ENCODE data around the gene ORC1.
A peak's percentile ranks its signal among the peaks of the same experiment; 100 is the strongest.
"Not testable (repeated sequence)": the region's sequence is repeated elsewhere in the genome, so short reads cannot be mapped to it uniquely, and the experiment has no call there.

The ORC1 gene

GRCh38 chr1:52386458-52386857, 17.8 kb downstream of the ORC1 start:
- no peak for DNase-seq (ENCODE audit: low read depth in 2 of 2)

GRCh38 chr1:52385376-52385775, 18.8 kb downstream of the ORC1 start:
- no peak for DNase-seq (ENCODE audit: low read depth in 2 of 2)

GRCh38 chr1:52369851-52370250, 34.4 kb downstream of the ORC1 start:
- not testable (repeated sequence) for DNase-seq (ENCODE audit: low read depth in 2 of 2)

- DNase-seq (ENCODE audit: low read depth in 2 of 2), result peak in 1 of 2 experiments; percentile 43
Measured at GRCh38 chr1:52368383-52369172, 35.6 kb downstream of the ORC1 start.

GRCh38 chr1:52367272-52367671, 37.0 kb downstream of the ORC1 start:
- DNase-seq (ENCODE audit: low read depth in 2 of 2), result no peak

- DNase-seq (ENCODE audit: low read depth in 2 of 2), result no peak
Measured at GRCh38 chr1:52366517-52366827, 37.8 kb downstream of the ORC1 start.

GRCh38 chr1:52365746-52366516, 38.3 kb downstream of the ORC1 start, which contains the start of gene CC2D1B:
Gene CC2D1B (minus strand): TSS chr1:52366205. CDS start chr1:52364620, 1,585 bp downstream.
- peak; percentile 97 for DNase-seq (ENCODE audit: low read depth in 2 of 2)

- no peak for DNase-seq (ENCODE audit: low read depth in 2 of 2)
Measured at GRCh38 chr1:52365071-52365745, 39.0 kb downstream of the ORC1 start.

- DNase-seq (ENCODE audit: low read depth in 2 of 2), result no peak
Measured at GRCh38 chr1:52364235-52364839, 39.9 kb downstream of the ORC1 start.

- no peak for DNase-seq (ENCODE audit: low read depth in 2 of 2)
Measured at GRCh38 chr1:52360595-52360968, 43.6 kb downstream of the ORC1 start.

- no peak for DNase-seq (ENCODE audit: low read depth in 2 of 2)
Measured at GRCh38 chr1:52359676-52360594, 44.3 kb downstream of the ORC1 start.

GRCh38 chr1:52358851-52359497, 45.2 kb downstream of the ORC1 start:
- DNase-seq (ENCODE audit: low read depth in 2 of 2), result no peak

GRCh38 chr1:52357397-52357796, 46.8 kb downstream of the ORC1 start:
- no peak for DNase-seq (ENCODE audit: low read depth in 2 of 2)

GRCh38 chr1:52356818-52357355, 47.3 kb downstream of the ORC1 start:
- no peak for DNase-seq (ENCODE audit: low read depth in 2 of 2)

GRCh38 chr1:52355847-52356505, 48.2 kb downstream of the ORC1 start:
- DNase-seq (ENCODE audit: low read depth in 2 of 2), result no peak

GRCh38 chr1:52355436-52355835, 48.8 kb downstream of the ORC1 start:
- no peak for DNase-seq (ENCODE audit: low read depth in 2 of 2)

- DNase-seq (ENCODE audit: low read depth in 2 of 2), result no peak
Measured at GRCh38 chr1:52352690-52353089, 51.5 kb downstream of the ORC1 start.

- no peak for DNase-seq (ENCODE audit: low read depth in 2 of 2)
Measured at GRCh38 chr1:52348704-52349300, 55.4 kb downstream of the ORC1 start.

GRCh38 chr1:52346653-52347052, 57.6 kb downstream of the ORC1 start:
- no peak for DNase-seq (ENCODE audit: low read depth in 2 of 2)

All from stimulated activated CD4-positive, alpha-beta T cell treated with anti-CD3 and anti-CD28 coated beads, Interleukin-12 subunit alpha, Interleukin-12 subunit beta, amount 100 ng/mL, for 24 hours (primary cell).